NCI-H1417 treated with DMSO at 0.1 percent for 48 hours (cell line): ENCODE results near the gene AK2.
"Not testable (repeated sequence)": the region's sequence is repeated elsewhere in the genome, so short reads cannot be mapped to it uniquely, and the experiment has no call there.

ENCODE experiments used
- DNase-seq: peaks from one replicate; lab custom pipeline; 2025; lab: John Stamatoyannopoulos, UW

The AK2 gene

DNA sequence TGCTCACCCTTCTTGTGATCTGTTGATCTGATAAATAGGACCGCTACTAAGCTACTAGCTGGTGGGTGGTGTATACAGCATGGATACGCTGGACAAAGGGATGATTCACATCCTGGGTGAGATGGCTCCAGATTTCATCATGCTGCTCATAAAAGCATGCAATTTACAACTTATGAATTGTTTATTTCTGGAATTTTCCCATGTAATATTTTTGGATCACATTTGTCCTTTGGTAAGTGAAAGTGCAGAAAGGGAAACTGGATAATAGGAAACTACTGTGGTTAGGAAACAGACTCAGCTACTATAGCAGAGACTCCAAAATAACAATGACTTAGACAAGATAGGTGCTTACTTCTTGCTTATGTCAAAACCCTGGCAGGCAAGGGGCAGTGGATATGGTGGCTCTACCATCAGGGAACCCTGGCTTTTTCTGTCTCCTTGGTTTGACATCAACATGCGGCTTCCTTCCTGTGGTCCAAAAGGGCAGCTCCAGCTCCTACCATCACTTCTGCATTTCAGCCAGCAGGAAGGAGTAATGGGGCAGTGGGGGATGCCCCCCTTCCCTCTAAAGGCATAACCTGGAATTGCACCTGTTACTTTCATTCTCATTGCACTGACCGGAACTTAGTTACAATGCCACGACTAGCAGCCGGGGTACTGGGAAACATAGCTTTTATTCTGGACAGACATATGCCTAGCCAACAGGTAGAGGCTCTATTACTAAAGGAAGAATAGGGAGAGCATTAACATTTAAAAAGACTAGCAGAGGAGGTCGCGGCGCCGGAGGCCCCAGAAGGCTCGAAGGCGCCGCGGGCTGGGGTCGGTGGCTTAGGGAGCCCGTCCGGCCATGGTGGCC lies 13.8 kb upstream of the AK2 start:
- DNase-seq: no peak

DNA sequence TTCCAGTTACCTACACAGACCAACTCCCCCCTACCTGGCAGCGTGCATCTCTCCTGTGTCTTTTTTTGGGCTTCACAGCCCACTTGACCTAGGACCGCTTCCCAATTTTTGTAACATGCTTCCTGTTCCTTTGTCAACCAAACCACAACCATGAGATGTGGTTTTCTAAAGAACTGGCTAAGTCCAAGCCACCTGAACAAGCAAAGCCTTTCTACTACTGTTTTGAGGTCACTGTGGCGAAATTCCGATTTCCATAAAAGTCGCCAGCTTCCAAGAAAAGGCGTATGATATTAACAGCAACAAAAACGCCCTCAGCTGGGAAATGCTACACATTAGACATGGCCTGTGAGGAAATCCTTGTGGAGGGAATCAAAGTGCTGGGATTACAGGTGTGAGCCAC lies 12.7 kb upstream of the AK2 start:
- DNase-seq: no peak

DNA sequence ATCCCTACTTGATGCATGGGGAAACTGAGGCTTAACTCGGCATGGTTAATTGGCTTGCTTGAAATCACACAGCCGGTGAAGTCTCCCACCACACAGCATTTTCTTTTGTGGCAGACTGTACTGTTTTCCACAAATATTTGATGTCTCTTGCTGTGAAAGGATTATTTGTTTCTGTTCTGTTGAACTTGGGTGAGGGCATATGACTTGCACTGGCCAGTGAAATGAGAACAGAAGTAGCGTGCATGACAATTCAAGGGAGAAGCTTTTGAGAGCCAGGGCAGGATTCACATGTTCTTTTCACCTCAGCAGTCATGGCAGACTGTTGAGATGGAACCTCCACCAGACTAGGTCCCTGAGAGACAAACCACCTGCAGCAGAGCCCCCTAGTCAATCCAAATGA lies 11.7 kb upstream of the AK2 start:
- no peak for DNase-seq

DNA sequence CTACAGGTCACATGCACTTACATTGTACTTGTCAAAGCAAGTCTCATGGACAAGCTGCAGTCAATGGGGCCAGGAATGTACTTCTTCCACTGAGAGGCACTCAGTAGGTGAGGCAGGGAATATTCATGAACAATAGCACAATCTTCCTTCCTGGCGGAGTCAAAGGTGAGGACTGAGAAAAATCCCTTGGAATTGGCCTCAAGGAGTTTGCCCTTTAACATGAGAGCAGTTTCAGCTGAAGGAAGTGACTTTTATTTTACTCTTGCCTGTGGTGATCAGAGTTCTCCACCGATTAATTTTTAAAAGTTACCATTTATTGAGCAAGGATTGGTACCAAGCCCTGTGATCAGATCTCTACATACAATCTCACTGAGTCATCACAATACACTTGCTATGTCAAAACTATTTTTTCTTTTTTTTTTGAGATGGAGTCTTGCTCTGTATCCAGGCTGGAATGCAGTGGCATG lies 11.2 kb upstream of the AK2 start:
- no peak for DNase-seq

DNA sequence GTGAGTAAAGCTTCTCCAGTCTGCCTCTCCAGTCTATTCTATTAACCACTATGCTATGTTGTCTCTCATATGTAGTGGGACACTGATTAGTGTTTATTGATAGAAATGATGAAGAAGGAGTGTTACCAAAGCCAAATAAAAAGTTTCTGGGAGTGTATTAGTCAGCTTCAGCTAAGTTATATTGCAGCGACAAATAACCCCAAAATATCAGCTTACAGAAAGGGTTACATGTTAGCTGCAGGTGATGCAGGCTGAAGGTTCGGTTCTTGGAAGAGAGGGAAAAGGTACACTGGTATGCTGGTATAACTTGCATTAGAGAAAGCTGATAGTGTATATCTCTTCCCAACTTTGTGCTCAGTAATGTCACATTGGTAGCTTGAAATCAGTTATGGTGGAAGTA lies 10.6 kb upstream of the AK2 start:
- no peak for DNase-seq

DNA sequence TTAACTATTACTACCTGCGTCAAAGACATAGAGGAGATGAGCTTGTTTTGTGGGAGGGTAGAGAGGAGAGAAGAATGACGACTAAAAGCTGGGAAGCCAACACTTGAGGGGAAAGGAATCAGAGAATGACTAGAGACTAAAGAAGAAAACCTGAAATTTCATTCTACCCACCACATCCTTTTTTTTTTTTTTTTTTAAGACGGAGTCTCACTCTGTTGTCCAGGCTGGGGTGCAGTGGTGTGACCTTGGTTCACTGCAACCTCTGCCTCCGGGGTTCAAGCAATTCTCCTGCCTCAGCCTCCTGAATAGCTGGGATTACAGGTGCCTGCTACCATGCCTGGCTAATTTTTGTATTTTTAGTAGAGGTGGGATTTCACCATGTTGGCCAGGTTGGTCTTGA lies 9.6 kb upstream of the AK2 start:
- not testable (repeated sequence) for DNase-seq

DNA sequence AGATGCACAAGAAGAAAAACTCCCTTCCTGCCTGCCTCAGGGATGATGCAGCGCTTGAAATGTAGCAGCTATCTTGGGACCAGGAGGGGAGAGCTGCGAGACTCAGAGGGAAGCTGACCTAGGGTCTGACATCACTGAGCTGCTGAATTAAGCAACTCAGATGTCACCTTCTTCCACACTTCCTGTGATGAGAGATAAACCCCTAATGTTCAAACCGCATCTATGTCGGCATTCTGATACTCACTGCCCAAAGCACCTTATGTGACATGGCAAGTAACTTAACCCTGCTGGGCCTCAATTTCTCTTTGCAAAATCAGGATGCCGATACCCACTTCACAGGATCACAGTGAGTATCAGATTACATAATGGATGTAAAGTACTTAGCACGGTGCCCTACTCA lies 9.1 kb upstream of the AK2 start:
- no peak for DNase-seq

DNA sequence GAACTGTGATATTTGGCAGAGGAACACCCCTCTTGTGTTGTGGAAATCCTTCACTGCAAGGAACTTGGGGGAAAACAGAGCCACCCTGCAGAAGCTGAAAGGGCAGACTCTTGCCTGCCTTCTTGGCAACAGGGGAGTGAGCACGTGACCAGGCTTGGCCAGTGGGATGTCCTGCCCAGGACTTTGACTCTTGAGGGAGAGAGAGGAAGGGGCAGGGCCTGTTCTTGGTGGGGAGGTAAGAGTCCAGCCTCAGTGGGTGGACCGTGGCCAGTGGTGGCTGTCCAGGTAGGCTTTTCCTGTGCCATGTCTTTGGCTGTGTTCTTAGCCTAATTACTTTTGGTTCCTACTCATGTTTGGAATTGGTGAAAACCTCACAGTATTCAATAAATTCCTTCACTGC lies 8.6 kb upstream of the AK2 start:
- DNase-seq: no peak

DNA sequence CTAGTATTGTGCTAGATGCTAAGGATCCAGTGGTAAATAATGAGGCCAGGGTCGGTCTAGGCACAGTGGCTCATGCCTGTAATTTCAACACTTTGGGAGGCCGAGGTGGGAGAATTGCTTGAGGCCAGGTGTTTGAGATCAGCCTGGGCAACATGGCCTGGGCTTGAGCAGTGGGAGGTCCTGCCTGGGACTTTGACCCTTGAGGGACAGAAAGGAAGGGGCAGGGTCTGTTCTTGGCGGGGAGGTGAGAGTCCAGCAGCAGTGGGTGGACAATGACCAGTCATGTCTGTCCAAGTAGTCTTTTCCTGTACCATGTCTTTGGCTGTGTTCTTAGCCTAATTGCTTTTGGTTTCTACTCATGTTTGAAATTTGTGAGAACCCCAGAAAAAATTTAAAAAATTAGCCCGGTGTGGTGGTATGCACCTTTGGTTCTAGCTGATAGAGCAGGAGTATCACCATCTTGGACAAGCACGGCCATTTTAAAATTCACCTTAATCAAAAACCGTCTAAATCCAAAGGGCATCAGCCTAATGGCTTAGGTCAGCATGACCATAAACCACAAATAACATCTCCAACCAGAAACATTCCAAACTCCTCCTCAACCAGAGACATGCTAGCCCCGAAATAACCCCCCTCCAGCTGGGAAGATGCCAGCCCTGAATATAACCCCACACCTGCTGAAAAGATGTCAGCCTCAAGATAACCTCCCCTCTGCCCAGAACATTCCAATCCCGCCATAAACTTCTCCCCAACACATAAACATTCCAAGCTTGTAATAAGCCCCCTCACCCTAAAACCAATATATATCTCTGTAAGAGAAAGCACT lies 6.8 kb upstream of the AK2 start:
- DNase-seq: no peak

DNA sequence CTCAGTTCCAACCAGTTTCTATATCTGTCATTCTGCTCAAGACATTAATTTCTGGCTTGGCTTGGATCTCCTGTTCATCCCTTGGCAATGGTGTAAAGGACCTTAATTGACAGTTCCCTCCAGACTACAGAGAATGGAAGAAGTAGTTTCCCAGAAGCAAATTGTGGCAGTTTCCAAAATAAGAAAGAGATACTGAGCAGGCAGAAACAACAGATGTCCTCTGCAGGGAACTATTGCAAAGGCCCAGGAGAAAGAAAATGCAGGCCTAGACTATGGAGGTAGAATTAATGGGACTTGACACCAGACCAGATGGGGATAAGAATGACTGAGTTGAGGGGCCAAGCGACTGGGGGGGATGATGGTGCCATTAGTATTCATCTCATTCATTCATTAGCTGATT lies 6.1 kb upstream of the AK2 start:
- DNase-seq: no peak

DNA sequence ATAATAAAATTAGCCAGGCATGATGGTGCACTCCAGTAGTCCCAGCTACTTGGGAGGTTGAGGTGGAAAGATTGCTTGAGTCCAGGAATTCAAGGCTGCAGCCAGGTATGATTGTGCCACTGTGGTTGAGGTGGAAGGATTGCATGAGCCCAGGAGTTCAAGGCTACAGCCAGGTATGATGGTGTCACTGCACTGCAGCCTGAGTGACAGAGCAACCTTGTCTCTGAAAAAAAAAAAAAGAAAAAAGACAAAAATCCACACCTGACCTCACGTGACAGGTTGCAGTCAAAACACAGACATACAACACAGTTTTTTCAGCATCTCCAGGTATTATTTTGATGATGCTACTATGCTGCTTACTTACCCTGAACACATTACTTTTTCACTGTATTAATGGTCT lies 4.3 kb upstream of the AK2 start:
- DNase-seq: no peak

DNA sequence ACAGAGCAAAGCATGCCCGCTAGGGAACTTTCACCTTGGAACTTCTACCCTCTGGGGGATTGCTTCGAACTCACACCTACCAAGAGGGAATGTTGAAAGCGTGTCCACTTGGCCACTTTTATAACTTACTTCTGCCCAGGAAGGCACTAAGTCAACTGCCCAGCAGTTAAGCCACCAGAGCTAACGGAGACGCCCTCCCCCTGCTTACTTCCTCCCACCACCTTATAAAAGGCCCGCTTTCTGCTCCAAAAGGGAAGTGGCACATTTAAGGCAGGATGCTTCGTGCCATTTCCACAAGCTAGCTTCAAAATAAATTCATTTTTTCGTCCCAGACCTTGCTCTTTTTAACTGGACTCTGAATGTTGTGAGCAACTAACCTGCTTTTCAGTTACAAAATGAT lies 3.2 kb upstream of the AK2 start:
- DNase-seq: no peak

DNA sequence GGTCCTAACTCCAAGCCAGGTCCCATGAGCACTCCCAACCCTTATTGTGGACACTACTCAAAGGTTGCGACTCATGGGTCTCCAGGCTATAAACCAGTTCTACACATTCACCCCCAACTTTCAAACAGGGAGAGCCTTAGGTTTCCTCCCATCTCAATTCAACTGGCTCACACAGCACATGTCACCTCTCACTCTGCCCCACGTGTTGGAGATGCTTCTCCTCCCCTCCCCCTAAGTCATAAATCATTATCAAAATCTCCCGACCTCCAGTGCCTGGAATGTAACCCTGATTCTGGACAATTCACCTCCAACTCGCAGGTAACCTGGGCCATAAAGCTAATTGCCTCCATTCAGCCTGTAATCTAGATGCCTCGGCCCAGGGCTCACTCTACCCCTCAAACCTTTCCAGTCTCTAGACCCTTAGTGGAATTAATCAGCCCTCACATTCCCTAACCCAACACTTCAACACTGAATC lies 595 bp downstream of the AK2 start:
- DNase-seq: no peak

DNA sequence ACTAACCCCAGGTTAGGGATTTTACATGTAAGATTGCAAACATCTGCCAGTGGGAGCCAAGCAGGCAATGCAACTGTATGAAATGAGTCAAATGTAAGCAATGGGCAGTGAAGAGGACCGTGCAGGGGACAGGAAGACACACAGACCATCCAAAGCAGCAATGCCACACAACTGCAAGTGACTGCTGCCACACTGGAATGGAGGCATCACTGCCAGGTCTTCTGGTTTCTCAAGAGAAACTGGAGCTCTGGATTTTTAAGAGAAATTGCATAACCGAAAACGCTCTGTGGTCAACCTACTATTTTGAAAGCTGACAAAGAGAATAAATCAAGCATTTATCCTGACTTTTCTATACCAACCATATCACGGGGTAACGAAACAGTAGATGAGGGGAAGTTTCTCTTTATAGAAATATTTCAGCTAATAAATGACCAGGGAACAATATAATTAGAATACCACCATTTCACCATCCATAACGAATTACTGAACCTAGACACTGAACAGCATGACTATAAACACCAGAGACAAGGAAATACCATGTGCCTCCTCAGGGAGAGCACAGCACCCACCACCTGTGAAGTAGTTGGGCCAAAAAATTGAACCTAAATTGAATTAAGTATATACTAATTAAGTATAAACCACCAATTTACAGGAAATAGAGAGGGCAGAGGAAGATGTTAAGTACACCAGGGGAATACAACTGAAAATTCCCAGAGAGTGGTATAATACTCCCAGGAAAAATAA lies 4.4 kb downstream of the AK2 start:
- DNase-seq: no peak

DNA sequence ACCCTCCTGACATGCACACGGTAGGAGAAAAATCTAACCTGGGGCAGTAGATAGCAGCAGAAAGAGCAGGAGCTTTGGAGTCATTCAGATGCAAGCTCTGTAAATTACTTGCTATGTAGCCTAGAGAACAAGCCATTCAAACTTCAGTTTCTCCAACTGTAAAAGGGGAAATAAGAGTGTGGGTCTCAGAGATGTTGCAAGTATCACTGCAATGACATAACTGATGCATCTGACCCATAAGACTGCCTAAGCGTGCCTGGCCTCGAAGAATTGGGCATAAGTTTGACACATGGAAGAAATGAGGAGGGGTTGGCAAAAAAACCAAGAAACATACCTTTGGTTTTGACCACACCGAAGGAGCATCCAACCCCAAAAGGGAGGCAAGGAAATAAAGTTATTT lies 5.2 kb downstream of the AK2 start:
- no peak for DNase-seq

DNA sequence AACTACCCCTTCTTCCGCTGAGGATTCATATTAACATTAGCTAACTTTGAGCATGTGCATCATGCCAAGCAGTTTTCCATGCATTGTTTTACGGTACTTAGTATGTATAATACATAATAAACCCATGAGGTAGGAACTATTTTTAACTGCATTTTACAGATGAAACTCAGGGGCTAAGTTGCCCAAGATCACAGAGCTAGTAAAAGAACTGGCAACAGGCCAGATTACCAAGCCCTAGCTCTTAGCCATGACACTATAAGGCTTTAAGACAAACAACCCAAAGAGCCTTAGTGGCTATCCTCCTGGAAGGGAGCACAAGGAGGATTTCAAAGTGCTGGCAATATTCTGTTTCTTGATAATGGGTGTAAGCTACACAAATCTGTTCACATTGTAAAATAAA lies 6.1 kb downstream of the AK2 start:
- DNase-seq: no peak

DNA sequence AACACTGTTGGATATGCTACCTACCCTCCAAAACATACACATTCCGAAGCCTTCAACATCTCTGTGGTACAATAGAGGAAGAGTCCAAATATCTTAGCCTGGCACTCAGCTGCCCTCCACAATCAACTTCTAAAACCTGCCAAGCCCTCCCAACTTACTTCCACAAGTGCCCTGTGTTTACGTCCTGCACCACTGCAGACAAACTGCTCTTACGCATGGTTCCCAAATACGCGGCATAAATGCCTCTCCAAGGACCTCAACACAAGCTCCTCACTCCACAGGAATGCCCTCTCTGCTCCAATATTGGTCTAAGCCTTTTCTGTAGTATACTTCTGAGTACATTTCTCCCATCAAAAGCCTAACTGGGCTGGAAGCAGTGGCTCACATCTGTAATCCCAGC lies 6.8 kb downstream of the AK2 start:
- DNase-seq: no peak

DNA sequence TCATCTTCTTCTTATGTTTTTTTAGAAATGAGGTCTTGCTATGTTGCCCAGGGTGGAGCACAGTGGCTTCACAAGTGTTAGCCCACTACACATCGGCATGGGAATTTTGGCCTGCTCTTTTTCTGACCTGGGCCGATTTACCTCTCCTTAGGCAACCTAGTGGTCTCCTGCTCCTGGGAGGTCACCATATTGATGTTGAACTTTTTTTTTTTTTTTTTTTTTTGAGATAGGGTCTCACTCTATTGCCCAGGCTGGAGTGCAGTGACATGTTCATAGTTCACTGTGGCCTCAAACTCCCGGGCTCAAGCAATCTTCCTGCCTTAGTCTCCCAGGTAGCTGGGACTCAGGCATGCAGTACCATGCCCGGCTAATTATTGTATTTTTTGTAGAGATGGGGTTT lies 7.5 kb downstream of the AK2 start:
- DNase-seq: no peak

DNA sequence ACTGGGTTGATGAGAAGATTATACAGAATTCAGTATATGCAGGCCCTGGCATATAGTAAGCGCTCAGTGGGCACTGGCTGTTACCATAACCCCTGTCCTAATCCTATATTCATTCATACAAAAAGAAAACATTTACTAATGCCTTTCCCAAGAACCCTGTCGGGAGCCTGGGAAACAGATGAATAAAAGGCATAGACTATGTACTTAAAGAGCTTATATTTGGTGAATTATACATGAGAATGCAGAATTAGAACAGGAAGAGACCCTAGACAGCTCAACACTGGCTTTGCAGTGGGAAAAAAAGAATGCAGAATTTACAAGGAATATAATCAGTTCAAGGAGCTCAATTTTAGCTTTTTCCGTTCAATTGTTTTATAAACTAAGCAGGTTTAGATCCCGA lies 10.9 kb downstream of the AK2 start:
- DNase-seq: no peak

DNA sequence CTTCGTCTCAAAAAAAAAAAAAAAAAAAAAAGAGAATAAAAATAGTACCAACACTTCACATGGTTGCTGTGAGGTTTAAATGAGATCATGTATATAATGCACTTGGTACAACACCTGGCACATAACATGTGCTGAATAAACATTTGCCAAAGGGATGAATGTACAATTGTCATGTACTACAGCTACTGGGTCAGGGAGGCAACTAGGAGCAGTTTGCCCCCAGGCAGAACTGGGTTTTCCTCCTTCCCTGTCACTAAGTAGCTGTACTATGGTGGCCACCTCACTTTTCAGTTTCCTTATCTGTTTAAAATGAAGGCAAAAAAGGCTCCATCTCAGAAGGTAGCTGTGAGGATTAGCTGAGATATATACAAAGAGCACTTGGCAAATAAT lies 11.5 kb downstream of the AK2 start:
- DNase-seq: no peak

DNA sequence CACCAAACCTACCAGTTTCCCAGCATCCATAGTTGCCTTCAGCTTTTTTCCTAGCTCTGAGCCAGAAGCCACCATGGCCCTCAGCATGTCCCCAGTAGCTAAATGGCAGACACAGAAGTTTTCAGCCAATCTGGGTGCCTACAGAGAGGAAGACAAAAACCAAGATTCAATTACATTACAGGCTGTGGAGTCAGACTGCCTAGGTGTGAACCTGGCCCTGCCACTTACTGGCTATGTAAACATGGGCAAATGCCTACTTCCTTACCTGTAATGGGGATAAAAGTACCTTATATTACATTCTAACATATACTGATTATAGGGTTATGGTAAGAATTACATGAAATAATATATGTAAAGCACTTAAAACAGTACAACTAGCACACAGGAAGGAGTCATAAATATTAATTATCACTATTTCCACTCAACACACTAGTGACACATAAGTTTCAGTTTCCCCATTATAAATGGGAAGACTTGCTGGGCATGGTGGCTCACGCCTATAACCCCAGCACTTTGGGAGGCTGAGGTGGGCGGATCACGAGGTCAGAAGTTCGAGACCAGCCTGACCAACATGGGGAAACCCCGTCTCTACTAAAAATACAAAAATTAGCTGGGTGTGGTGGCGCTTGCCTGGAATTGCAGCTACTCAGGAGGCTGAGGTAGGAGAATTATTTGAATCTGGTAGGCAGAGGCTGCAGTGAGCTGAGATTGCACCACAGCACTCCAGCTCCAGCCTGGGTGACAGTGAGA lies 12.1 kb downstream of the AK2 start:
- DNase-seq: not testable (repeated sequence)

DNA sequence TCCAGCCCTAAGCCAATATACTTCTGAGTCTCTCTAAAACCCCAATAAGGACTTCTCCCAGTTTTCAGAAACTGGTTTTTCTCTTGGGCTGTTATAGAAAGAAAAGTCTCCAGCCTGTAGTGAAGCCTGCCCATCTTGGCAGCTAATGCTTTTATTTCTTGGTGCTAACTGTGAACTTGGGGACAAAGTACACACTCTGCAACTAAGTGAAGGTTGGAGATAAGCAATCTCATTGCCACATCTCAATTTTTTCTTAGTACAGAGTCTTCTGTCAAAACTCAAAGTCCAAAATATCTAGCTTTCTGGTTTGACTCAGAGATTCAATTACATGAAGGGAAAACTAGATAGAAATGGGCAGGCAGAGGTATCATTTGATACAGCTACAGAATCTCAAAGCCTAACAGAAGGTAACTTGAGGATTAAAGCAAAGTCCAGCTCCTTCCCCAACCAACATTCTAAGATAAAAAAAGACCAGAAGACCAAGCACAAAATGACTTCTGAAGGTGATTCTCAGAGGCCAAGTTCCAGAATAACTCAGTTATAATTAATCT lies 14.0 kb downstream of the AK2 start:
- no peak for DNase-seq
